ENCODE results near the gene GSK3B. TPM values are rescaled to one million over a fixed set of nuclear protein-coding genes. Genes with fewer than 3 reads are reported as not detected.

Gene GSK3B
- total and polyA plus RNA-seq, 2 donors (not counting 3 experiments of a cell fraction or from before 2014, with no cell fraction given) = 22.1 to 50.1 TPM

DNA sequence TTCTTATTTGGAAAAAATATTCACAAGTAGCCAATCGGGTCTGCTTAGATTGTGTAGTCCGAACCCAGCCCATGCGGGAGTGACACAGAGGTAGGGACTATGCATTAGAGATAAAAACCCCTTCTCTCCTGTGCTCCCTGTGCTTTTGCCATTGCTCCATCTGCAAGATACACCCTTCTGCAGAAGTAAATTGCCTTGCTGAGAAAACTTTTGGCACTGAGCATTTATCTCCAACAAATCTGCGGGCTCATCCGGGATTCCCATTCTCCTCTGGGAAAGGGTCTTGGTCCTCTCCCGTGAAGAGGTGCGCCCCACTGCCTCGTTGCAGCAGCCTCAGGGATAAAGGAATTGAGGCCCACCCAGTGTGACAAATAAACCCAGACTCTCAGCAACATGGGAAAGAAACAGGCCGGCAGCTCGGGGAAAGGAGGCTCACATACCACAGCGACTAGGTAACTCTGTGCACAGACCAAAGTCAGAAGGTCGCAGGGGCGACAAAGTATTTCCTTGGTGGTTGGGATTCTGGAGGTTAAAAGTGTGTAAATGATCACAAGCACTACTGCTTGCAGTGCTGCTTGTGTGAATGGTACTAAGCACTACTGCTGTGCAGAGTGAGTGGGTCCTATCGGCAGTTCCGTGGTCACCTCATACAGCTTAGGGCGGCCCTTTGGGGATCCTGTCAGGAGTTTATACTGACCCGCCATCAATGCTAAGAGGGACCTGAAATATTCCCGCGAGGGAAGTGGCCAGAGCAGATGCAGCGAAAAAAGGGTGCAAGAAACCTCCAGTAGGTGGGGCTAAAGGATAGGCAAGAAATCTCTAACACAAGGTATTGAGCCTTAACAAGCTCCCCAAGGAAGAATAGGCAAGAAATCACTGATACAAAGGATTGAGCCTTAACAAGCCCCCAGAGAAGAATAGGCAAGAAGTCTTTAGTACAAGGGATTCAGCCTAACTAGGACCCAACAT is 54.3 kb downstream of the GSK3B start:
- H3K9me3 ChIP-seq (replicated peaks; ENCODE audit: control insufficient read depth, insufficient read depth, low read length) = no peaks in the 10 kb centered on the region
- no peak overlapping the region for H3K9ac ChIP-seq (replicated peaks; ENCODE audit: extremely low read depth, insufficient read depth, low read length)
- H3K9me1 ChIP-seq (replicated peaks; ENCODE audit: control insufficient read depth, extremely low read depth, insufficient read depth, low read length) = no peaks in the 10 kb centered on the region
- peaks cover 96% of the 10 kb centered on the region for H3K79me2 ChIP-seq (ENCODE audit: control insufficient read depth, insufficient read depth, low read length)
- H4K20me1 ChIP-seq (replicated peaks; ENCODE audit: control insufficient read depth, extremely low read depth, insufficient read depth, low read length) = peaks cover 32% of the 10 kb centered on the region
- CTCF ChIA-PET = interaction anchor here (0.7 to 1.5 kb wide), 2 partner anchors 142 to 148 kb away, joined by 3 read pairs; no protein-coding TSS in a partner anchor
- intact Hi-C loops (cut with micrococcal nuclease) = no loop called here
- no peaks in the 10 kb centered on the region for H3K36me3 ChIP-seq (ENCODE audit: control insufficient read depth in 2 of 2, extremely low read depth in 1 of 2, insufficient read depth in 2 of 2, low read length in 2 of 2)
- H3K27ac ChIP-seq (ENCODE audit: insufficient read depth, low read depth, low read length) = no peak overlapping the region
- TF ChIP-seq CTCF (IDR thresholded peaks at IDR 0.05; ENCODE audit: extremely low read depth in 1 of 2, insufficient read depth in 1 of 2, low read depth in 1 of 2, low read length in 2 of 2) (no peak), GATA2 (IDR thresholded peaks at IDR 0.05; ENCODE audit: insufficient read depth, insufficient read length, low read depth, low read length) (no peak), FOS (IDR thresholded peaks at IDR 0.05; ENCODE audit: borderline replicate concordance, insufficient read depth, low read length) (no peak), MAX (IDR thresholded peaks at IDR 0.05; ENCODE audit: insufficient read depth, insufficient read length) (no peak), POLR2A (IDR thresholded peaks at IDR 0.05; ENCODE audit: low read depth, low read length) (no peak), JUN (IDR thresholded peaks at IDR 0.05; ENCODE audit: borderline replicate concordance, insufficient read depth, insufficient read length, low read depth) (no peak), EZH2 (IDR thresholded peaks at IDR 0.05; ENCODE audit: borderline replicate concordance, low read depth, low read length, severe bottlenecking) (no peak), POLR2AphosphoS5 (IDR thresholded peaks at IDR 0.05; ENCODE audit: insufficient read depth, low read depth, low read length) (no peak), MYC (IDR thresholded peaks at IDR 0.05; ENCODE audit: low read depth, low read length) (no peak)
- H3K4me1 ChIP-seq (ENCODE audit: control insufficient read depth, extremely low read depth, insufficient read depth, low read length) = no peaks in the 10 kb centered on the region
- H2AFZ ChIP-seq (ENCODE audit: low read depth, low read length) = no peak overlapping the region
- FAIRE-seq = no peak
- H3K4me3 ChIP-seq (replicated peaks in 1 of 3; ENCODE audit: insufficient read depth in 1 of 3, low read depth in 1 of 3, low read length in 3 of 3) = no peak overlapping the region
- dilution Hi-C loops (cut with MboI; ENCODE audit: extremely low pct_ligation_motif_present, low sequenced_read_pairs) = no loop called here
- BruUV-seq (replicated peaks) = no TSS peak
- no peak for DNase-seq (ENCODE audit: low read depth, low spot score)
- no peak overlapping the region for H3K4me2 ChIP-seq (ENCODE audit: insufficient read depth, low read length)
- H3K27me3 ChIP-seq (ENCODE audit: control insufficient read depth in 2 of 2, insufficient read depth in 2 of 2, low read length in 2 of 2) = no peaks in the 10 kb centered on the region
- POLR2A ChIA-PET = no interaction called here
